H1 (cell line): ENCODE data around the gene THEM5. TPM values are rescaled to one million over a fixed set of nuclear protein-coding genes. Genes with fewer than 3 reads are reported as not detected.

Experiments
- CTCF ChIA-PET: fragments of 300-600 bp; sonication (Branson Sonifier 250); formaldehyde crosslinking; loops from one replicate; lab custom pipeline; 2021; ENCODE audit not compliant: partially characterized antibody; lab: Charles Lee
- POLR2A ChIA-PET: fragments of 300-600 bp; sonication (Branson Sonifier 250); formaldehyde crosslinking; loops from one replicate; lab custom pipeline; 2021; ENCODE audit warnings: inconsistent platforms; ENCODE audit not compliant: partially characterized antibody; lab: Charles Lee
- DNase-seq, 2 experiments: peaks; one replicate each; pipeline versions ENCODE4 v3.0.0 to v3.0.0-alpha.2; 2010 to 2022; ENCODE audit warnings: low spot score in 2 of 2, low read depth in 1 of 2, mixed read lengths in 1 of 2
- FAIRE-seq: peaks from 2 replicates; lab custom pipeline; 2011; peaks lifted over from hg19 to GRCh38; lab: Jason Lieb, UNC
- H2AFZ ChIP-seq: 2 replicates; pipeline ENCODE4 v1.8.1; 2012; ENCODE audit warnings: low read length, inconsistent platforms
- H2AK5ac ChIP-seq: 2 replicates; pipeline ENCODE4 v1.6.1; 2013; ENCODE audit warnings: low read depth, low read length
- H2BK120ac ChIP-seq: replicated peaks from 2 replicates; pipeline ENCODE3; 2013; ENCODE audit warnings: low read depth, low read length, inconsistent platforms
- H2BK12ac ChIP-seq: 2 replicates; pipeline ENCODE4 v1.6.1; 2013; ENCODE audit warnings: low read depth, low read length
- H2BK15ac ChIP-seq: 2 replicates; pipeline ENCODE4 v1.6.1; 2013; ENCODE audit warnings: low read length
- H2BK20ac ChIP-seq: 2 replicates; pipeline ENCODE4 v1.6.1; 2013; ENCODE audit warnings: low read length
- H2BK5ac ChIP-seq: 2 replicates; pipeline ENCODE4 v1.6.1; 2013; ENCODE audit warnings: low read depth, low read length
- H3K14ac ChIP-seq: 2 replicates; pipeline ENCODE4 v1.6.1; 2013; ENCODE audit warnings: inconsistent platforms; ENCODE audit not compliant: insufficient read length
- H3K18ac ChIP-seq: 2 replicates; pipeline ENCODE4 v1.6.1; 2013; ENCODE audit warnings: low read length; ENCODE audit errors: extremely low read depth
- H3K23ac ChIP-seq: 2 replicates; pipeline ENCODE4 v1.6.1; 2013; ENCODE audit warnings: inconsistent platforms; ENCODE audit not compliant: insufficient read length
- H3K23me2 ChIP-seq: 2 replicates; pipeline ENCODE4 v1.6.1; 2013; ENCODE audit warnings: low read depth, low read length
- H3K27ac ChIP-seq: 2 replicates; pipeline ENCODE4 v1.6.1; 2011; ENCODE audit warnings: low read depth, low read length, inconsistent platforms
- H3K27me3 ChIP-seq, 4 experiments: replicated peaks in 1 of 4; 1 replicate in 1 of 4; 2 replicates in 3 of 4; pipeline versions ENCODE4 v1.6.1 to v1.8.1; 2011 to 2013; ENCODE audit warnings: low read length in 3 of 4, mild to moderate bottlenecking in 3 of 4, inconsistent platforms in 2 of 4, mixed read lengths in 2 of 4, moderate library complexity in 1 of 4; ENCODE audit not compliant: control insufficient read depth in 3 of 4, insufficient read depth in 3 of 4; ENCODE audit errors: extremely low read depth in 1 of 4
- H3K36me3 ChIP-seq, 4 experiments: 2 replicates each; pipeline versions ENCODE4 v1.6.1 to v1.8.1; 2011 to 2013; ENCODE audit warnings: mild to moderate bottlenecking in 4 of 4, low read length in 3 of 4, moderate library complexity in 2 of 4, control low read depth in 1 of 4, inconsistent platforms in 1 of 4; ENCODE audit not compliant: insufficient read depth in 4 of 4, control insufficient read depth in 2 of 4
- H3K4ac ChIP-seq: replicated peaks from 2 replicates; pipeline ENCODE3; 2013; ENCODE audit warnings: low read length, low read depth, mixed read lengths, inconsistent platforms; ENCODE audit not compliant: insufficient read length
- H3K4me1 ChIP-seq, 4 experiments: replicated peaks in 1 of 4; 1 replicate in 1 of 4; 2 replicates in 3 of 4; pipeline versions ENCODE4 v1.6.1 to v1.8.1; 2011 to 2013; ENCODE audit warnings: low read length in 3 of 4, inconsistent platforms in 2 of 4, mixed read lengths in 1 of 4; ENCODE audit not compliant: insufficient read depth in 4 of 4, control insufficient read depth in 3 of 4
- H3K4me2 ChIP-seq, 2 experiments: 2 replicates each; pipeline versions ENCODE4 v1.6.1 to v1.8.1; 2011 to 2013; ENCODE audit warnings: low read depth in 2 of 2, low read length in 2 of 2, control low read depth in 1 of 2, inconsistent platforms in 1 of 2, mild to moderate bottlenecking in 1 of 2; ENCODE audit not compliant: insufficient read depth in 1 of 2
- H3K4me3 ChIP-seq, 4 experiments: fragments of 200-600, 300-600 bp in 1 of 4; sonication (generic), shearing (Covaris generic), sonication (Bioruptor Twin) in 1 of 4; 2 replicates each; pipeline versions ENCODE4 v1.5.1 to v1.8.1; 2011 to 2016; ENCODE audit warnings: low read length in 4 of 4, low read depth in 3 of 4, control low read depth in 2 of 4, inconsistent platforms in 2 of 4, mild to moderate bottlenecking in 2 of 4, mixed read lengths in 1 of 4, moderate library complexity in 1 of 4; ENCODE audit not compliant: insufficient read depth in 2 of 4; ENCODE audit errors: extremely low read depth in 1 of 4
- H3K56ac ChIP-seq: replicated peaks from 2 replicates; pipeline ENCODE3; 2013; ENCODE audit warnings: low read depth, mild to moderate bottlenecking, mixed read lengths, low read length, inconsistent platforms; ENCODE audit not compliant: insufficient read length
- H3K79me1 ChIP-seq: 2 replicates; pipeline ENCODE4 v1.6.1; 2013; ENCODE audit warnings: low read depth, low read length, control low read depth
- H3K79me2 ChIP-seq, 2 experiments: 2 replicates each; pipeline versions ENCODE4 v1.6.1 to v1.8.1; 2012 to 2013; ENCODE audit warnings: low read length in 2 of 2, mild to moderate bottlenecking in 2 of 2, inconsistent platforms in 1 of 2; ENCODE audit not compliant: insufficient read depth in 2 of 2, control insufficient read depth in 1 of 2
- H3K9ac ChIP-seq, 4 experiments: replicated peaks in 1 of 4; 1 replicate in 1 of 4; 2 replicates in 3 of 4; pipeline versions ENCODE4 v1.6.1 to v1.8.1; 2011 to 2013; ENCODE audit warnings: low read depth in 3 of 4, low read length in 3 of 4, control low read depth in 2 of 4, mild to moderate bottlenecking in 2 of 4, moderate library complexity in 2 of 4, inconsistent platforms in 1 of 4; ENCODE audit errors: extremely low read depth in 1 of 4
- H3K9me3 ChIP-seq, 2 experiments: 2 replicates each; pipeline versions ENCODE4 v1.6.1 to v1.8.1; 2012 to 2013; ENCODE audit warnings: mild to moderate bottlenecking in 2 of 2, moderate library complexity in 2 of 2, control low read depth in 1 of 2, inconsistent platforms in 1 of 2, low read depth in 1 of 2, low read length in 1 of 2, mixed read lengths in 1 of 2; ENCODE audit not compliant: insufficient read depth in 2 of 2
- H4K20me1 ChIP-seq, 2 experiments: replicated peaks in 1 of 2; 2 replicates each; pipeline versions ENCODE3 to v1.8.1; 2011 to 2013; ENCODE audit warnings: inconsistent platforms in 2 of 2, low read length in 2 of 2, mild to moderate bottlenecking in 1 of 2; ENCODE audit not compliant: insufficient read depth in 2 of 2, control insufficient read depth in 1 of 2
- H4K5ac ChIP-seq: 2 replicates; pipeline ENCODE4 v1.6.1; 2013; ENCODE audit warnings: low read length, low read depth, mixed read lengths, inconsistent platforms; ENCODE audit not compliant: insufficient read length
- H4K8ac ChIP-seq: 2 replicates; pipeline ENCODE4 v1.8.0; 2013; ENCODE audit warnings: mild to moderate bottlenecking, moderate library complexity, low read length, inconsistent platforms; ENCODE audit not compliant: insufficient read depth; ENCODE audit errors: extremely low read depth
- H4K91ac ChIP-seq: replicated peaks from 2 replicates; pipeline ENCODE3; 2013; ENCODE audit warnings: low read length, mixed read lengths, inconsistent platforms; ENCODE audit not compliant: insufficient read length
- ASH2L ChIP-seq: fragments of 200-600, 300-600 bp; sonication (generic); IDR thresholded peaks from one replicate; pipeline ENCODE4 v1.7.1; 2017; ENCODE audit warnings: low read length
- ATF3 ChIP-seq: IDR thresholded peaks from 2 replicates; pipeline ENCODE4 v1.6.1; 2011; ENCODE audit warnings: low read depth, mild to moderate bottlenecking, low read length; ENCODE audit not compliant: insufficient read depth
- BCL11A ChIP-seq, 2 experiments: IDR thresholded peaks; one replicate each; pipeline ENCODE4 v1.6.1; 2011; ENCODE audit warnings: low read depth in 2 of 2, low read length in 2 of 2, mild to moderate bottlenecking in 2 of 2
- EP300 ChIP-seq, 2 experiments: IDR thresholded peaks; 1 replicate in 1 of 2; 2 replicates in 1 of 2; pipeline ENCODE4 v1.6.1; 2011 to 2012; ENCODE audit warnings: low read depth in 2 of 2, low read length in 2 of 2, mild to moderate bottlenecking in 2 of 2, borderline replicate concordance in 1 of 2, inconsistent platforms in 1 of 2, moderate library complexity in 1 of 2
- JUN ChIP-seq: IDR thresholded peaks from 2 replicates; pipeline ENCODE4 v1.6.1; 2011; ENCODE audit warnings: low read depth, mild to moderate bottlenecking, improper control_type of control experiment, low read length
- KDM1A ChIP-seq: fragments of 200-600, 300-600 bp; sonication (generic); IDR thresholded peaks from 2 replicates; pipeline ENCODE4 v1.7.1; 2016; ENCODE audit warnings: mild to moderate bottlenecking, low read length, borderline replicate concordance
- MAX ChIP-seq: IDR thresholded peaks from 2 replicates; pipeline ENCODE4 v1.6.1; 2012; ENCODE audit warnings: inconsistent platforms
- SP1 ChIP-seq: IDR thresholded peaks from 2 replicates; pipeline ENCODE4 v1.6.1; 2011; ENCODE audit warnings: low read depth, low read length
- SP2 ChIP-seq: IDR thresholded peaks from 2 replicates; pipeline ENCODE4 v1.6.1; 2012; ENCODE audit warnings: mild to moderate bottlenecking, low read length, inconsistent platforms
- TAF1 ChIP-seq: IDR thresholded peaks from 2 replicates; pipeline ENCODE4 v1.6.1; 2011; ENCODE audit warnings: mild to moderate bottlenecking, low read depth, low read length
- WGBS, 2 experiments: shearing (Covaris generic) in 1 of 2; methylation state at CpG; one replicate each; pipeline versions ENCODE4 v1.1.6 to v1.1.7; 2013 to 2015; ENCODE audit warnings: low lambda C conversion rate in 2 of 2, mixed read lengths in 2 of 2, inconsistent platforms in 1 of 2, low coverage in 1 of 2, missing lambda C conversion rate in 1 of 2; ENCODE audit not compliant: insufficient replicate concordance in 2 of 2, insufficient coverage in 1 of 2, insufficient read length in 1 of 2; ENCODE audit errors: extremely low coverage in 1 of 2, missing lambda C conversion rate in 1 of 2; 5-methylcytosine and 5-hydroxymethylcytosine counted together
- polyA plus RNA-seq, 7 experiments: library from polyadenylated mRNA; depleted of rRNA in 3 of 7; stranded (reverse) in 5 of 7; unstranded in 2 of 7; fragments of >200 nt in 5 of 7; fragments of 200-250 nt in 2 of 7; gene quantifications; 1 replicate in 5 of 7; 2 replicates in 1 of 7; 4 replicates in 1 of 7; pipeline versions ENCODE4 v1.2.1 to v1.2.3, GENCODE V29; 2011 to 2013; ENCODE audit warnings: missing spikeins in 2 of 7, mixed read lengths in 2 of 7
- total RNA-seq: library from RNA; stranded (reverse); fragmentation: NEBNext Ultra II Directional; extraction: Animal tissue kit (Norgen Biotek cat#: 25700); gene quantifications from 2 replicates; pipeline ENCODE4 v1.2.1, GENCODE V29; 2021

THEM5 gene
- total and polyA plus RNA-seq, 2 of the 8 experiments (the other 6 are each of a cell fraction or from before 2014, with no cell fraction given): not detected

- Histone ChIP-seq H3K4me2 (no peak overlapping the region), H3K23me2 (no peaks in the 10 kb centered on the region), H3K56ac (no peak overlapping the region), H3K4me3 (no peak overlapping the region), H2BK5ac (no peak overlapping the region), H3K23ac (no peak overlapping the region), H3K4ac (no peak overlapping the region), H3K27ac (no peak overlapping the region), H2AFZ (no peak overlapping the region), H3K36me3 (no peaks in the 10 kb centered on the region), H4K5ac (no peak overlapping the region), H2BK12ac (no peak overlapping the region), H3K9me3 (no peaks in the 10 kb centered on the region), H2BK120ac (no peak overlapping the region), H2AK5ac (no peak overlapping the region), H3K18ac (no peak overlapping the region), H4K20me1 (no peaks in the 10 kb centered on the region), H2BK15ac (no peak overlapping the region), H3K27me3 (peaks cover 4 to 23% (median 9%) of the 10 kb centered on the region in 4 experiments; a peak in 5 of 7 replicates), H3K79me2 (no peaks in the 10 kb centered on the region), H3K9ac (no peak overlapping the region), H4K8ac (no peak overlapping the region), H3K14ac (no peak overlapping the region), H4K91ac (no peak overlapping the region), H2BK20ac (no peak overlapping the region), H3K4me1 (0 out of 7 replicates have a peak, but pooled peaks cover 0 to 4% (median 0%) of the 10 kb centered on the region in 4 experiments), H3K79me1 (no peaks in the 10 kb centered on the region)
- FAIRE-seq (no peak), DNase-seq (no peak)
- ChIA-PET POLR2A (no interaction called here), CTCF (interaction anchor here (1.3 kb wide), 1 partner anchor 147 kb away, joined by 3 read pairs; no protein-coding TSS in a partner anchor)
- 89% methylated on average over 2 of the region's 2 CpGs; no CpG with 5 or more reads in 1 of the 2 experiments for WGBS, 2 experiments
- TF ChIP-seq TAF1 (no peak), MAX (no peak), JUN (no peak), ASH2L (no peak), ATF3 (no peak), SP2 (no peak), BCL11A (IDR thresholded peaks at IDR 0.05; ENCODE audit: low read depth in 2 of 2, low read length in 2 of 2) (no peak), EP300 (IDR thresholded peaks at IDR 0.05; ENCODE audit: borderline replicate concordance in 1 of 2, low read depth in 2 of 2, low read length in 2 of 2) (no peak), SP1 (no peak), KDM1A (no peak)
These were observed 13.8 kb upstream of the THEM5 start for GRCh38 chr1:151867321-151867720.
